ENCODE measurements around the gene ACOX3.

Gene ACOX3

GRCh38 chr4:8344377-8344776 lies 96.1 kb downstream of the ACOX3 start:
- no peak overlapping the region for H3K9ac ChIP-seq (ENCODE audit: low read length)
- no peaks in the 10 kb centered on the region for H3K4me1 ChIP-seq (ENCODE audit: insufficient read depth, low read length, severe bottlenecking)
- H3K79me2 ChIP-seq (ENCODE audit: insufficient read depth, low read length), result no peaks in the 10 kb centered on the region
- no peak overlapping the region for H2AFZ ChIP-seq (ENCODE audit: low read length)
- H3K9me3 ChIP-seq (ENCODE audit: low read length), result no peaks in the 10 kb centered on the region
- no peaks in the 10 kb centered on the region for H3K27me3 ChIP-seq (ENCODE audit: insufficient read depth, low read length)
- H3K9me2 ChIP-seq (ENCODE audit: low read depth, low read length), result no peaks in the 10 kb centered on the region
- no peaks in the 10 kb centered on the region for H3K36me3 ChIP-seq (ENCODE audit: insufficient read depth, low read length)
- no peaks in the 10 kb centered on the region for H4K20me1 ChIP-seq (ENCODE audit: insufficient read depth, low read length)
- no peak overlapping the region for H3K27ac ChIP-seq (ENCODE audit: low read depth, low read length, poor library complexity, severe bottlenecking)
- H3F3A ChIP-seq (ENCODE audit: insufficient read depth, low read length), result no peaks in the 10 kb centered on the region
- H3K4me2 ChIP-seq (ENCODE audit: low read length), result no peak overlapping the region
- H3K4me3 ChIP-seq (ENCODE audit: low read depth, low read length, poor library complexity, severe bottlenecking), result no peak overlapping the region
- no peak for TF ChIP-seq EZH2 (IDR thresholded peaks at IDR 0.05; ENCODE audit: borderline replicate concordance, low read length)

DNA sequence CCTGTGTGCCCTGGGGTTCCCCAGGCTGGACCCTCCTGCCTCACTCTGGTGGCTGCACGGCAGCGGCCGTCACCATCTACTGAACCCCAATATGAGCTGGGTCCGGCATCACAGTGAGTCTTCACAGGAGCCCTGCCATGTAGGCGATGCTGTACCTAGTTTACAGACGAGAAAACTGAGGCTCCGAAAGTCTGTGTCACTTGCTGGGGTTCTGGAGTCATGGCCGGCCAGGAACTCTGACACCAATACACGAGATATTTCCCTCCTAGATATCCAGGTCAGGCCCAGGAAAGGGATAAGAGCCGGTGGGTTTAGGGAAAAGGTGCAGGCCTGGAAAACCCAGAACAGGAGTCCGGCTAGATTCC lies 96.6 kb downstream of the ACOX3 start:
- H2AFZ ChIP-seq (ENCODE audit: low read length), result no peak overlapping the region
- no peaks in the 10 kb centered on the region for H3K9me3 ChIP-seq (ENCODE audit: low read length)
- no peaks in the 10 kb centered on the region for H4K20me1 ChIP-seq (ENCODE audit: insufficient read depth, low read length)
- H3K27me3 ChIP-seq (ENCODE audit: insufficient read depth, low read length), result no peaks in the 10 kb centered on the region
- no peak overlapping the region for H3K9ac ChIP-seq (ENCODE audit: low read length)
- TF ChIP-seq CTCF (IDR thresholded peaks at IDR 0.05; ENCODE audit: low read length) (no peak), EZH2 (IDR thresholded peaks at IDR 0.05; ENCODE audit: borderline replicate concordance, low read length) (no peak)
- no peak overlapping the region for H3K27ac ChIP-seq (ENCODE audit: low read depth, low read length, poor library complexity, severe bottlenecking)
- H3K4me2 ChIP-seq (ENCODE audit: low read length), result no peak overlapping the region
- no peaks in the 10 kb centered on the region for H3K9me2 ChIP-seq (ENCODE audit: low read depth, low read length)
- H3K4me1 ChIP-seq (ENCODE audit: insufficient read depth, low read length, severe bottlenecking), result no peaks in the 10 kb centered on the region
- H3K79me2 ChIP-seq (ENCODE audit: insufficient read depth, low read length), result no peaks in the 10 kb centered on the region
- no peaks in the 10 kb centered on the region for H3K36me3 ChIP-seq (ENCODE audit: insufficient read depth, low read length)
- H3K4me3 ChIP-seq (ENCODE audit: low read depth, low read length, poor library complexity, severe bottlenecking), result no peak overlapping the region
- no peaks in the 10 kb centered on the region for H3F3A ChIP-seq (ENCODE audit: insufficient read depth, low read length)

DNA sequence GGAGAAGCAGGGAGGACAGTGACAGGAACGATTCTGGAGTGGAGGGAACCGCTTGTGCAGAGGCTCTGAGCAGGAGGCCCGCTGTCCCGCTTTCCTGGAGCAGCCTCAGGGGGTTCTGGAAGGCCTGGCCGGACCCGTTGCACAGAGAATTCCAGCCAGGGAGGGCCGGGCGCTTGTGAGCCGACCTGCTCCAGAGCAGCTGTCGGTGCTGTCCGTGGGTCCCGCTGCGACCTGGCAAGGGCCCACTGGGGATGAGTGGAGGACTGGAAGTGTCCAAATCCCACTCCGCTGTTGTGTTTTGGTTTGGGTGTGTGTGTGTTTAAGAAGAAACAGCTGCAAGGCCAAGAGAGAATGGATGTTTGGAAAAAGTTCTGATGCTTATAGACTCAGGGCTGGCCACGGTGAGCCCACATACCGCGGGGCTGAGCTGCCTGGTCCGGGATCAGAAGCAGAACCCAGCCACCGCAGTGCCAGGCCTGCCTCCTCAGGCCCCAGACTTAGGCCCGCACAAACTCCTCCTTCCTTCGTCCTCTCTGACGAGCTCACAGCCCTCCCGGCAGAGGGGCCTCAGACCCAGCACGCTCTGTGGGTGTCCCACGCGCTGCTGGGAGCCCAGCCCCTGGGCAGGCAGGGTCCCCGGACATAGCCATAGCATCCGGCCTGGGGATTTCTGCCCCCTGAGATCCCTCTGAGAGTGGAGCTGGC lies 97.1 kb downstream of the ACOX3 start:
- no peaks in the 10 kb centered on the region for H3K4me1 ChIP-seq (ENCODE audit: insufficient read depth, low read length, severe bottlenecking)
- H3K9ac ChIP-seq (ENCODE audit: low read length), result no peak overlapping the region
- H3K9me2 ChIP-seq (ENCODE audit: low read depth, low read length), result no peaks in the 10 kb centered on the region
- no peaks in the 10 kb centered on the region for H3K9me3 ChIP-seq (ENCODE audit: low read length)
- TF ChIP-seq EZH2 (IDR thresholded peaks at IDR 0.05; ENCODE audit: borderline replicate concordance, low read length), result no peak
- no peak for TF ChIP-seq CTCF (IDR thresholded peaks at IDR 0.05; ENCODE audit: low read length)
- H3K36me3 ChIP-seq (ENCODE audit: insufficient read depth, low read length), result no peaks in the 10 kb centered on the region
- H3K4me2 ChIP-seq (ENCODE audit: low read length), result no peak overlapping the region
- H3K4me3 ChIP-seq (ENCODE audit: low read depth, low read length, poor library complexity, severe bottlenecking), result no peak overlapping the region
- H3F3A ChIP-seq (ENCODE audit: insufficient read depth, low read length), result no peaks in the 10 kb centered on the region
- no peaks in the 10 kb centered on the region for H4K20me1 ChIP-seq (ENCODE audit: insufficient read depth, low read length)
- H3K79me2 ChIP-seq (ENCODE audit: insufficient read depth, low read length), result no peaks in the 10 kb centered on the region
- no peak overlapping the region for H2AFZ ChIP-seq (ENCODE audit: low read length)
- no peaks in the 10 kb centered on the region for H3K27me3 ChIP-seq (ENCODE audit: insufficient read depth, low read length)
- H3K27ac ChIP-seq (ENCODE audit: low read depth, low read length, poor library complexity, severe bottlenecking), result no peak overlapping the region

DNA sequence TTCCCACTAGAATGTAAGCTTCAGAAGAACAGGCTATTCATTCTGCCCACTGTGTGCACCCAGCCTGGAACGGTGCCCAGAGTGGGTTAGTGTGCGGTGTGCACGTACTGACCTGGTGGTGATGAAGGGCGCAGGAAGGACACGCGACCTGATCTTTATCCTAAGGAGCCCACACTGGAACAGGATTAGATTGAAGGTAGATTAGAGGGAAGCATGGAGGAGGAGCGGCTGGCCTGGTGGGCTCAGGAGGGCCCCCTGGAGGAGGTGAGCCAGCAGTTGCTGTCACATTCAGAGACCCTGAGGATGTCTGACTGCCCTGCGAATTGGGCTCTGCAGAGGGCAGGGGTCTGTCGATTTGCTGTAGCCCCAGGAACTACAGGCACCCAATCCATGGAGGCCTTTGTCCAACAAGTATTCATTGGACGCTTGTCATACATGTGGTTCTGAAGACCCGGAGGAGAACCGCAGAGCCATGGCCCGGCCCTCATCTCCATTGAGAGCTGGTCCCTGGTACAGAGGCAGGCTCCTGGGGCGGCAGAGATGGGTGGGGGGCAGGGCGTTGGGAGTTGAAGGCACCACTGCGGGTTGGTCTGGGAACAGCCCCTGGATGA lies 97.8 kb downstream of the ACOX3 start:
- Histone ChIP-seq H3K9me3 (ENCODE audit: low read length) (no peaks in the 10 kb centered on the region), H3K9ac (ENCODE audit: low read length) (no peak overlapping the region), H3K36me3 (ENCODE audit: insufficient read depth, low read length) (no peaks in the 10 kb centered on the region), H2AFZ (ENCODE audit: low read length) (no peak overlapping the region), H3K27ac (ENCODE audit: low read depth, low read length, poor library complexity, severe bottlenecking) (no peak overlapping the region), H3K4me1 (ENCODE audit: insufficient read depth, low read length, severe bottlenecking) (no peaks in the 10 kb centered on the region), H3K4me2 (ENCODE audit: low read length) (no peak overlapping the region), H4K20me1 (ENCODE audit: insufficient read depth, low read length) (no peaks in the 10 kb centered on the region), H3K4me3 (ENCODE audit: low read depth, low read length, poor library complexity, severe bottlenecking) (no peak overlapping the region), H3K27me3 (ENCODE audit: insufficient read depth, low read length) (no peaks in the 10 kb centered on the region), H3F3A (ENCODE audit: insufficient read depth, low read length) (no peaks in the 10 kb centered on the region), H3K79me2 (ENCODE audit: insufficient read depth, low read length) (no peaks in the 10 kb centered on the region), H3K9me2 (ENCODE audit: low read depth, low read length) (no peaks in the 10 kb centered on the region)
- TF ChIP-seq EZH2 (IDR thresholded peaks at IDR 0.05; ENCODE audit: borderline replicate concordance, low read length), result no peak
- TF ChIP-seq CTCF (IDR thresholded peaks at IDR 0.05; ENCODE audit: low read length), result peak; percentile 35; the same call in 1 of the 2 replicates
